Muscle layer of colon (tissue), 2 donors: Measurements from ENCODE around the gene TENT4B.

Source experiments
- H3K27ac ChIP-seq: one replicate; pipeline ENCODE4 v1.7.0; 2013; ENCODE audit warnings: low read depth, mild to moderate bottlenecking, low read length, moderate library complexity
- H3K27me3 ChIP-seq, 2 donors: one replicate each; pipeline ENCODE4 v1.7.0; 2013; ENCODE audit warnings: low read length in 2 of 2, mild to moderate bottlenecking in 2 of 2; ENCODE audit not compliant: insufficient read depth in 2 of 2, control insufficient read depth in 1 of 2
- H3K36me3 ChIP-seq: one replicate; pipeline ENCODE4 v1.7.0; 2013; ENCODE audit warnings: mild to moderate bottlenecking, low read length; ENCODE audit not compliant: insufficient read depth
- H3K4me1 ChIP-seq: one replicate; pipeline ENCODE4 v1.7.0; 2013; ENCODE audit warnings: mild to moderate bottlenecking, low read length; ENCODE audit not compliant: insufficient read depth
- H3K4me3 ChIP-seq, 2 donors: one replicate each; pipeline ENCODE4 v1.7.0; 2013; ENCODE audit warnings: low read length in 2 of 2, low read depth in 1 of 2, mild to moderate bottlenecking in 1 of 2, moderate library complexity in 1 of 2
- H3K9ac ChIP-seq: one replicate; pipeline ENCODE4 v1.7.0; 2013; ENCODE audit warnings: low read length
- H3K9me3 ChIP-seq: one replicate; pipeline ENCODE4 v1.7.0; 2013; ENCODE audit warnings: mild to moderate bottlenecking, low read length
- donor health status: abdominal sarcoma.
- donor health status: Adenocarcinoma of cecum.

Gene TENT4B

GRCh38 chr16:50276801-50277555 lies 123.9 kb downstream of the TENT4B start:
- no peaks in the 10 kb centered on the region for H3K9me3 ChIP-seq
- no peaks in the 10 kb centered on the region for H3K4me1 ChIP-seq
- H3K4me3 ChIP-seq, result no peak overlapping the region
- H3K9ac ChIP-seq, result no peak overlapping the region
- H3K27me3 ChIP-seq, result no peaks in the 10 kb centered on the region
- H3K27ac ChIP-seq, result no peak overlapping the region
- no peaks in the 10 kb centered on the region for H3K36me3 ChIP-seq

GRCh38 chr16:50278251-50278650 lies 125.1 kb downstream of the TENT4B start:
- Histone ChIP-seq H3K4me3 (no peak overlapping the region), H3K36me3 (no peaks in the 10 kb centered on the region)

GRCh38 chr16:50279504-50279865 lies 126.4 kb downstream of the TENT4B start:
- Histone ChIP-seq H3K27ac (no peak overlapping the region), H3K9me3 (no peaks in the 10 kb centered on the region), H3K9ac (no peak overlapping the region), H3K27me3 (no peaks in the 10 kb centered on the region), H3K36me3 (no peaks in the 10 kb centered on the region), H3K4me1 (peaks cover 1% of the 10 kb centered on the region), H3K4me3 (no peak overlapping the region)

More at GRCh38 chr16:50278251-50278650, 125.1 kb downstream of the TENT4B start:
- no peak overlapping the region for H3K27ac ChIP-seq
- no peaks in the 10 kb centered on the region for H3K27me3 ChIP-seq
- no peaks in the 10 kb centered on the region for H3K9me3 ChIP-seq
- H3K4me1 ChIP-seq, result no peaks in the 10 kb centered on the region
- H3K9ac ChIP-seq, result no peak overlapping the region

GRCh38 chr16:50280932-50281331 lies 127.8 kb downstream of the TENT4B start:
- Histone ChIP-seq H3K4me1 (peaks cover 5% of the 10 kb centered on the region), H3K9ac (no peak overlapping the region)

More at GRCh38 chr16:50280932-50281331, 127.8 kb downstream of the TENT4B start:
- H3K36me3 ChIP-seq, result no peaks in the 10 kb centered on the region
- H3K27me3 ChIP-seq, result no peaks in the 10 kb centered on the region
- H3K27ac ChIP-seq, result peak overlapping the region; percentile 45
- H3K9me3 ChIP-seq, result no peaks in the 10 kb centered on the region
- H3K4me3 ChIP-seq, result no peak overlapping the region
